Skeletal muscle satellite cell (primary cell): ENCODE data around the gene CCDC112.

Experiments used
- H3K27me3 ChIP-seq: 2 replicates; pipeline ENCODE4 v1.7.0; 2013; ENCODE audit warnings: low read length; ENCODE audit not compliant: control insufficient read depth, insufficient read depth
- H3K36me3 ChIP-seq: 2 replicates; pipeline ENCODE4 v1.7.0; 2013; ENCODE audit warnings: mild to moderate bottlenecking, control low read depth, low read length; ENCODE audit not compliant: insufficient read depth
- H3K4me1 ChIP-seq: 2 replicates; pipeline ENCODE4 v1.7.0; 2013; ENCODE audit warnings: low read length; ENCODE audit not compliant: control insufficient read depth, insufficient read depth
- H3K4me2 ChIP-seq: 2 replicates; pipeline ENCODE4 v1.7.0; 2013; ENCODE audit warnings: mild to moderate bottlenecking, low read length
- H3K4me3 ChIP-seq: 2 replicates; pipeline ENCODE4 v1.7.0; 2013; ENCODE audit warnings: low read length
- H3K9ac ChIP-seq: 2 replicates; pipeline ENCODE4 v1.7.0; 2013; ENCODE audit warnings: mild to moderate bottlenecking, low read depth, low read length, moderate library complexity
- H3K9me3 ChIP-seq: replicated peaks from 2 replicates; pipeline ENCODE4 v1.7.0; 2013; ENCODE audit warnings: mild to moderate bottlenecking, control low read depth, low read length

Gene CCDC112

DNA sequence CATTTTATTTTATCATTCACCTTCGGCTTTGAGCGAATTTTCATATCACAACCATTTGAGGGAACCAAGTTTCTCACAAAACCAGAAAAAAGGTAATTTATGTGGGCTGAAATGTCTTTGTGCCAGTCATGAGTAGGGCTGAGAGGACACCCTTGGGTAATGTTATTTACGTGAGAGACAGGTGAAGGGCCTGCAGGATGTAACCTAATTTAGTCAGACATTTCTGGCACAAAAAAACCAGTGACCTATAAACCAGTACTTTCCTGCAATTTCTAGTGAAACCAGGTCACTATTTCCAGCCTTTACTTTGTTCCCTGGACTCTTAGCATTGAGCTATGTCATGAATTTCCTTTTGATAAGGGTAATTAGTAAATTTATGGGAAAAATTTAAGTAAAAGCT lies 17.2 kb upstream of the CCDC112 start:
- Histone ChIP-seq H3K9ac (no peak overlapping the region), H3K9me3 (no peaks in the 10 kb centered on the region), H3K4me3 (no peak overlapping the region), H3K27me3 (no peaks in the 10 kb centered on the region), H3K4me1 (no peaks in the 10 kb centered on the region), H3K36me3 (no peaks in the 10 kb centered on the region), H3K4me2 (no peak overlapping the region)

DNA sequence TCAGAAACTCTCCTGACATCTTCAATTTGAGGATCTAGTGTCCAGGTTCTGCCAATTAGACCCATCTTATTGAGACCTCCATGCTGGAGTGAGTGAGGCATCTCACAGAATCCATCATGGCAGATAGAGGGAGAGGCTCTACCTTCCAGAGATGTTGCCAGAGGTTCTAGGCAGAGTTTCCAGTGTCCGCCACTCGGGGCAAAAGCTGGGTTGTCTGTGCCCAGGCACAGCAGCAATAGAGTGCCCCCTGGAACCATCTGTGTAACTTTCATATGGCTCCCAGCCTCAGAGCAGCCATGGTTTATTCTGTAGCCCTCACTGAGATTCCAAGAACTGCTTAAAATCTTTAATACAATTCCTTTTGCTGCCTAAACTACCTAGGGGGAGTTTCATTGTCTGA lies 16.6 kb upstream of the CCDC112 start:
- no peaks in the 10 kb centered on the region for H3K36me3 ChIP-seq
- no peak overlapping the region for H3K4me2 ChIP-seq
- H3K4me3 ChIP-seq, result no peak overlapping the region
- H3K4me1 ChIP-seq, result no peaks in the 10 kb centered on the region
- H3K9me3 ChIP-seq, result no peaks in the 10 kb centered on the region
- H3K27me3 ChIP-seq, result no peaks in the 10 kb centered on the region
- H3K9ac ChIP-seq, result no peak overlapping the region

DNA sequence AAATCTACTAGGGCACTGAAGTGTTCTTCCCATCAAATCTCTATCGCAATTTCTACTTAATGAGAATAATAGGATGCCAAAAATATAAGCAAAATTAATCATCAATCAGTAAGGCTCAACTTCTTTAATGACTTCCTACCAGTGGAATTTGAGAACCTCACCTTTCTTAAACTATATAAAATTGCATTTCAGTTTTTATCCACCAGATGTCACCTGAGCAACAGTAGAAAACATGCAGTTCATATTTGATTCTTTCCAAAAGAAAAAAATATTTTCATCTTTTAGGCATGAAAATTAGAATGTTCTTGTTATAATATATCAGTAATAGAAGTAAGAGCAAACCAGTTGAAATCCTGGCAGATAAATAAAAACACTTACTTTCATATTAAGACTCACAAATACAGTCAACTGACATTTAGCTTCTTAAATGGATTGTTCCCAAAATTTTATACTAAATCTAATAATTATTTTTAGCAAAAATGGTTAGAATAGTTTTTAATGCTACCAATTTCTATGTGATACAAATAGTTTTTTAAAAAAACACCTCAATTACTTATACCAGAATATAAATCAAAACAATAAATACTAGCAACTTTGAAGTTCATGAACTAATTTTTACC lies 13.4 kb upstream of the CCDC112 start:
- Histone ChIP-seq H3K4me3 (no peak overlapping the region), H3K27me3 (no peaks in the 10 kb centered on the region), H3K9me3 (no peaks in the 10 kb centered on the region), H3K9ac (no peak overlapping the region), H3K4me1 (no peaks in the 10 kb centered on the region), H3K36me3 (no peaks in the 10 kb centered on the region), H3K4me2 (no peak overlapping the region)

GRCh38 chr5:115308815-115309214 lies 12.4 kb upstream of the CCDC112 start:
- H3K9me3 ChIP-seq, result no peaks in the 10 kb centered on the region
- H3K36me3 ChIP-seq, result no peaks in the 10 kb centered on the region
- H3K4me2 ChIP-seq, result no peak overlapping the region
- H3K27me3 ChIP-seq, result no peaks in the 10 kb centered on the region
- no peak overlapping the region for H3K4me3 ChIP-seq
- no peaks in the 10 kb centered on the region for H3K4me1 ChIP-seq
- H3K9ac ChIP-seq, result no peak overlapping the region

GRCh38 chr5:115306011-115306536 lies 9.6 kb upstream of the CCDC112 start:
- H3K9me3 ChIP-seq, result no peaks in the 10 kb centered on the region
- no peak overlapping the region for H3K4me3 ChIP-seq
- no peaks in the 10 kb centered on the region for H3K4me1 ChIP-seq
- H3K9ac ChIP-seq, result no peak overlapping the region
- H3K27me3 ChIP-seq, result no peaks in the 10 kb centered on the region
- no peak overlapping the region for H3K4me2 ChIP-seq
- no peaks in the 10 kb centered on the region for H3K36me3 ChIP-seq

- Histone ChIP-seq H3K4me1 (no peaks in the 10 kb centered on the region), H3K4me2 (no peak overlapping the region), H3K9ac (no peak overlapping the region), H3K4me3 (no peak overlapping the region), H3K27me3 (no peaks in the 10 kb centered on the region), H3K36me3 (no peaks in the 10 kb centered on the region), H3K9me3 (no peaks in the 10 kb centered on the region)
Observed at GRCh38 chr5:115304496-115304895, 8.0 kb upstream of the CCDC112 start.

DNA sequence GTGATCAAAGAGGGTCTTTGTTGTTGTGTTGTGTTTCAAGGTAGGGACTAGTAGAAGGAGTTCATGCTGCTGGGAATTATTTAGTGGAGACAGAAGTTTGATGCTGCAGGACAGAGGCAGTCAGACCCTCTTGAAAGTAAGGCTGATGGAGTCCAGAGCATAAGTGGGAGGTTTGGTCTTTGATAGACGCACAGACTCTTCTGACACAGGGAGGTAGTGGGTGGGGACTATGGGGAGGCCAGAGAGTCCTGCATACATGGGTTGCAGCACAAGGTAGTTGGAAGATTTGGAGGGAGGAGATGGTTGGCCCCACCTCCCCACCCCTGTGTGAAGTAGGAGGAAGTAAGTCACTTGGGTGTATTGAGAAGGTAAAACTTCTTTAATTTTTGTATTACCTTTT lies 2.4 kb upstream of the CCDC112 start:
- Histone ChIP-seq H3K9ac (no peak overlapping the region), H3K4me1 (no peaks in the 10 kb centered on the region), H3K4me2 (no peak overlapping the region), H3K9me3 (no peaks in the 10 kb centered on the region), H3K27me3 (no peaks in the 10 kb centered on the region), H3K4me3 (no peak overlapping the region), H3K36me3 (no peaks in the 10 kb centered on the region)

GRCh38 chr5:115297031-115297430 lies 577 bp upstream of the CCDC112 start:
- no peak overlapping the region for H3K4me3 ChIP-seq

DNA sequence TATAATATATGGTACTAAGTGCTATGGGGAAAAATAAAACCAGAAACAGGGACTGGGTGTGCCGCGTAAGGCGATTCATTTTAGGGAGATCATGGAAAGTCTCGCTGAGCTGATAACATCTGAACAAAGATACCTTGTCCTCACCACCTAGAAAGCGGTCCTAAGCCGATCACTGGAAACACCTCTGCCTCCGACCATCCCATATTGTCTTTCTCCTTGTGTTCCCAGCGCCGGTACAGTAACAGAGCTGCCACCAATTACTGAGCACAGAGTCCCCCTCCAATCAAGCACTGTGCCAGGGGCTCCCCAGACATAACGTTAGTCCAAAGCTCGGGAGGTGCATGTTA lies 704 bp downstream of the CCDC112 start:
- Histone ChIP-seq H3K9me3 (no peaks in the 10 kb centered on the region), H3K9ac (peak overlapping the region; percentile 78), H3K4me1 (no peaks in the 10 kb centered on the region), H3K27me3 (no peaks in the 10 kb centered on the region), H3K4me3 (peak overlapping the region; percentile 78), H3K36me3 (no peaks in the 10 kb centered on the region), H3K4me2 (peak overlapping the region; percentile 94)

More at GRCh38 chr5:115297031-115297430, 577 bp upstream of the CCDC112 start:
- Histone ChIP-seq H3K4me2 (peak overlapping the region; percentile 45), H3K4me1 (no peaks in the 10 kb centered on the region), H3K9me3 (no peaks in the 10 kb centered on the region), H3K9ac (no peak overlapping the region), H3K36me3 (no peaks in the 10 kb centered on the region), H3K27me3 (no peaks in the 10 kb centered on the region)

DNA sequence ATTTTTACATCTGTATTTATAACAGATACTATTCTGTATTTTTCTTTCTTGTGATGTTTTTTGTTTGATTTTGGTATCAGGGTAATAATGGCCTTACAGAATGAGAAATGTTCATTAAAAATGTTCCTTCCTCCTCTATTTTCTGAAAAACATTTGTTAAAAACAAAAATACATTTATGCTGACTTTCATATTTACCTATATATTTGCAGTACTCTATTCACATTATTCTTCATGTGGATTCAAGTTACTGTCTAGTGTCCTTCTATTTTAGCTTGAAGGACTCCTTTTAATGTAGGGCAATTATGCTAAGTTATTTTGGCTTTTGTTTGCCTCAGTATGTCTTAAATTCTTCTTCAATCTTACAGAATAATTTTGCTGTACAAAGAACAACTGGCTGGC lies 5.1 kb downstream of the CCDC112 start:
- Histone ChIP-seq H3K9ac (no peak overlapping the region), H3K4me1 (no peaks in the 10 kb centered on the region), H3K27me3 (no peaks in the 10 kb centered on the region), H3K36me3 (no peaks in the 10 kb centered on the region), H3K9me3 (no peaks in the 10 kb centered on the region), H3K4me2 (no peak overlapping the region), H3K4me3 (no peak overlapping the region)

DNA sequence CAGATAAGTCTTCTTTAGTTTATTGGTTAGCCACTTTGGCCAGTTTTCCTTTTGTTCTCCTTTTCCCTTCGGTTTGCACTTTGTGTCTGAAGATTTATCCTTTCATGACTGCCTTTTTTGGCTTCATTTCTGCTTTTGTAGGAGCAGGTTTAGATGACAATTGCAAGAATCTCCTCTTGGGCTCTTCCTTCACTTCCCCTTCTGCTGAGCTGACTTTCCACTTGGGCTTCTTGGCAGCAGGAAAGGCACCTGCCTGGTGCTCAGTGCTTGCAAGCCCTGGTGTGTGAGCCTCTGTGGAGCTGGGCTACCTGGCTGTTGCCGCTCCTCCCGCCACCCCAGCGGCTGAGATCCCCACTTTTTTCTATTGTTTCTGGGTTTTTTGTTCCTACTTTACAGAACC lies 7.3 kb downstream of the CCDC112 start:
- Histone ChIP-seq H3K27me3 (no peaks in the 10 kb centered on the region), H3K4me2 (no peak overlapping the region), H3K9ac (no peak overlapping the region), H3K36me3 (no peaks in the 10 kb centered on the region), H3K9me3 (no peaks in the 10 kb centered on the region), H3K4me3 (no peak overlapping the region), H3K4me1 (no peaks in the 10 kb centered on the region)

DNA sequence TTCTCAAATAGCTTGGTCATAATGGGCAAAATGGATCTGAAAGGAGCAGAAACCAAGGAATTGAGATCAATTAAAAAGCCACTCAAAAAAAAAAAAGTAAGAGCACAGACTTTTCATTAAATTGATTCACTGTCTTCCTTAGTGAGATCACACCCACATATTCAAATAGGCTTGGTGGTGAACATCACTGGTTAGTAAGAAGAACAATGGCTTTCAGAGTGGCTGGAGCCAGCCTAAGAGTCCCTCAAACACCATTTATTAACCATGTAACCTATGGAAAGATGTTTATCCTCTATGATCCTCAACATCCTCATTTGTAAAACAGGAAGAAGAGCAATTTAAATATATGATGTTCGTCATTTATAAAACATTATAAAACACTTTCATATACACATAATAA lies 12.4 kb downstream of the CCDC112 start:
- H3K9me3 ChIP-seq, result no peaks in the 10 kb centered on the region
- no peaks in the 10 kb centered on the region for H3K27me3 ChIP-seq
- H3K4me1 ChIP-seq, result no peaks in the 10 kb centered on the region
- no peak overlapping the region for H3K4me2 ChIP-seq
- H3K4me3 ChIP-seq, result no peak overlapping the region
- H3K9ac ChIP-seq, result no peak overlapping the region
- no peaks in the 10 kb centered on the region for H3K36me3 ChIP-seq
